ENCODE data around the gene PPA2. TPM values are rescaled to one million over a fixed set of nuclear protein-coding genes. Genes with fewer than 3 reads are reported as not detected.

PPA2 gene
- total RNA-seq, 1 experiment from 2014 or later, result 86.6 TPM

- intact Hi-C loops (cut with micrococcal nuclease; ENCODE audit: unreplicated experiment), result no loop called here
- Mint-ChIP-seq H3K9me3 (ENCODE audit: low read depth, unreplicated experiment) (no peaks in the 10 kb centered on the region), H3K27ac (ENCODE audit: unreplicated experiment) (no peak overlapping the region), H3K4me3 (ENCODE audit: low read depth, unreplicated experiment) (no peak overlapping the region), H3K27me3 (ENCODE audit: unreplicated experiment) (no peaks in the 10 kb centered on the region), H3K36me3 (ENCODE audit: insufficient read depth, unreplicated experiment) (no peaks in the 10 kb centered on the region), H3K4me1 (ENCODE audit: low read depth, unreplicated experiment) (no peaks in the 10 kb centered on the region)
- no peak for DNase-seq
- CTCF ChIA-PET, result no interaction called here
- no peak for TF ChIP-seq CTCF (IDR thresholded peaks at IDR 0.05; ENCODE audit: unreplicated experiment)
- BruUV-seq (replicated peaks), result no TSS peak
These were observed 129.7 kb downstream of the PPA2 start for GRCh38 chr4:105344141-105344540.

GRCh38 chr4:105343146-105343931 lies 130.5 kb downstream of the PPA2 start:
- no peaks in the 10 kb centered on the region for H3K9me3 Mint-ChIP-seq (ENCODE audit: low read depth, unreplicated experiment)
- CTCF ChIA-PET, result no interaction called here
- no peaks in the 10 kb centered on the region for H3K27me3 Mint-ChIP-seq (ENCODE audit: unreplicated experiment)
- H3K27ac Mint-ChIP-seq (ENCODE audit: unreplicated experiment), result no peak overlapping the region
- BruUV-seq (replicated peaks), result no TSS peak
- DNase-seq, result no peak
- TF ChIP-seq CTCF (IDR thresholded peaks at IDR 0.05; ENCODE audit: unreplicated experiment), result no peak
- no peaks in the 10 kb centered on the region for H3K4me1 Mint-ChIP-seq (ENCODE audit: low read depth, unreplicated experiment)
- H3K4me3 Mint-ChIP-seq (ENCODE audit: low read depth, unreplicated experiment), result no peak overlapping the region
- no peaks in the 10 kb centered on the region for H3K36me3 Mint-ChIP-seq (ENCODE audit: insufficient read depth, unreplicated experiment)
- intact Hi-C loops (cut with micrococcal nuclease; ENCODE audit: unreplicated experiment), result no loop called here

GRCh38 chr4:105329081-105329480 lies 144.8 kb downstream of the PPA2 start:
- Mint-ChIP-seq H3K4me1 (ENCODE audit: low read depth, unreplicated experiment) (no peaks in the 10 kb centered on the region), H3K36me3 (ENCODE audit: insufficient read depth, unreplicated experiment) (no peaks in the 10 kb centered on the region), H3K27me3 (ENCODE audit: unreplicated experiment) (no peaks in the 10 kb centered on the region), H3K27ac (ENCODE audit: unreplicated experiment) (no peak overlapping the region), H3K4me3 (ENCODE audit: low read depth, unreplicated experiment) (no peak overlapping the region), H3K9me3 (ENCODE audit: low read depth, unreplicated experiment) (no peaks in the 10 kb centered on the region)
- no peak for DNase-seq
- BruUV-seq (replicated peaks), result no TSS peak
- TF ChIP-seq CTCF (IDR thresholded peaks at IDR 0.05; ENCODE audit: unreplicated experiment), result no peak
- CTCF ChIA-PET, result no interaction called here
- intact Hi-C loops (cut with micrococcal nuclease; ENCODE audit: unreplicated experiment), result loop anchor here (5.0 kb wide), 1 partner anchor 333 kb away; no protein-coding TSS in a partner anchor

- no peaks in the 10 kb centered on the region for H3K36me3 Mint-ChIP-seq (ENCODE audit: insufficient read depth, unreplicated experiment)
- no peaks in the 10 kb centered on the region for H3K4me1 Mint-ChIP-seq (ENCODE audit: low read depth, unreplicated experiment)
- H3K27ac Mint-ChIP-seq (ENCODE audit: unreplicated experiment), result no peak overlapping the region
- no peaks in the 10 kb centered on the region for H3K27me3 Mint-ChIP-seq (ENCODE audit: unreplicated experiment)
- CTCF ChIA-PET, result interaction anchor here (0.5 kb wide), 1 partner anchor 30 kb away, joined by 4 read pairs; no protein-coding TSS in a partner anchor
- no peak for DNase-seq
- H3K4me3 Mint-ChIP-seq (ENCODE audit: low read depth, unreplicated experiment), result no peak overlapping the region
- no peaks in the 10 kb centered on the region for H3K9me3 Mint-ChIP-seq (ENCODE audit: low read depth, unreplicated experiment)
- BruUV-seq (replicated peaks), result no TSS peak
- intact Hi-C loops (cut with micrococcal nuclease; ENCODE audit: unreplicated experiment), result loop anchor here (5.0 kb wide), 1 partner anchor 334 kb away; no protein-coding TSS in a partner anchor
- no peak for TF ChIP-seq CTCF (IDR thresholded peaks at IDR 0.05; ENCODE audit: unreplicated experiment)
These were observed 145.9 kb downstream of the PPA2 start for GRCh38 chr4:105327956-105328355.

Measured in Calu3 (cell line).